Ascending aorta (tissue), 2 donors: Measurements from ENCODE around the gene SLK. TPM values are rescaled to one million over a fixed set of nuclear protein-coding genes. Genes with fewer than 3 reads are reported as not detected.

Experiments used
- DNase-seq, 2 donors: peaks; one replicate each; pipeline ENCODE4 v3.0.0-alpha.2; 2019; ENCODE audit warnings: low spot score in 2 of 2
- H3K27ac ChIP-seq, 2 donors: fragments of 200-600 bp; sonication (generic); one replicate each; pipeline ENCODE4 v1.5.1; 2016 to 2017; ENCODE audit warnings: mild to moderate bottlenecking in 1 of 2
- H3K27me3 ChIP-seq: fragments of 200-600 bp; sonication (generic); one replicate; pipeline ENCODE4 v1.5.1; 2017
- H3K36me3 ChIP-seq, 2 donors: fragments of 200-600 bp; sonication (generic); one replicate each; pipeline ENCODE4 v1.5.1; 2016
- H3K4me1 ChIP-seq, 2 donors: fragments of 200-600 bp; sonication (generic); one replicate each; pipeline ENCODE4 v1.5.1; 2016 to 2017; ENCODE audit warnings: mild to moderate bottlenecking in 1 of 2
- H3K4me3 ChIP-seq, 2 donors: fragments of 200-600 bp; sonication (generic); one replicate each; pipeline ENCODE4 v1.5.1; 2016 to 2017; ENCODE audit warnings: mild to moderate bottlenecking in 1 of 2
- H3K9me3 ChIP-seq, 2 donors: fragments of 200-600 bp; sonication (generic); one replicate each; pipeline ENCODE4 v1.5.1; 2016
- intact Hi-C: fragments of 100-400 bp; cut with DNase I; formaldehyde crosslinking; loops from one replicate; pipeline ENCODE4 v1.15.1; 2023
- total RNA-seq: library from RNA; depleted of rRNA; stranded (reverse); fragments of >200 nt; gene quantifications from one replicate; pipeline ENCODE4 v1.1.0, GENCODE V29; 2016
- TF ChIP-seq, protein P1 (sequence below), 3 experiments: fragments of 200-600 bp in 2 of 3; fragments of 450-650 bp in 1 of 3; sonication (generic) in 2 of 3; IDR thresholded peaks; one replicate each; pipeline ENCODE4 v1.5.1; 2016 to 2019; ENCODE audit warnings: antibody characterized with exemption in 3 of 3, mild to moderate bottlenecking in 1 of 3, moderate library complexity in 1 of 3

Gene SLK
- total RNA-seq, 1 donor from 2014 or later: 26.1 TPM

DNA sequence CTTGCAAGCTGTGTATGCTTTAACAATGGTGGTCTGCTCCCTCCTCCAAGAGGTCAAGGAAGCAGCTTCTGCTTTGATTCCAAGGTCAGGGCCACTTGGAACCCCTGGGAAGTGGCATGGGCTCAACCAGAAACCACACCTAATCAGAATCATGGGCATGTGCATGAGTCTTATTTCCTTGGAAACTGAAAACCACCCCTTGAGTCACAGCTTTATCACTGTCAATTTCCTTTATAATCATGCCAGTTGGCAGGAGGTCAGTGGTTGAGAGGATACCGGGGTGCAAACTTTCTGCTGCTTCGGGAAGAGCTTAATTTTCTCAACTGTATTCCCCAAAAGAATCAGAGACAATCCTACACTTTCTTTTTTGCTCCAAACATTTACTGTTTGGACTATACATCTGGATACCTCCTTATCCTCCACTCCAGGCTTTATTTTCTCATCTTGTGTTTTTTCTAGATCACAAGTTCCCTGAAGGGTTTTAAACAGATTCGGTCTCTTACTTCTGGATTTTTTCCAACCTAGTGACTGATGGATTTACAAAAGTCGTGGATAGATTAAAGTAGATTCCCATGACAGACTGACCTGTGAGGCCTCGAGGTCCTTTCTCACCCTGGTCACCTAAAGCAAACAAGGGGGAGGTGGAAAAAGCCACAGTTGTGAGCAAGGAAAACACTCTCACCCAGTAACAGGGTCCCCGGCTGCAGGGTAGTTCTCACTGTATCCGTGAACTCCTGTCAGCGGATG lies 82.7 kb downstream of the SLK start:
- peak in 1 of 2 donors; percentile 42 for DNase-seq
- no peaks in the 10 kb centered on the region for H3K27me3 ChIP-seq
- H3K4me1 ChIP-seq: no peaks in the 10 kb centered on the region
- intact Hi-C loops: no loop called here
- no peaks in the 10 kb centered on the region for H3K36me3 ChIP-seq
- TF ChIP-seq, protein P1, sequence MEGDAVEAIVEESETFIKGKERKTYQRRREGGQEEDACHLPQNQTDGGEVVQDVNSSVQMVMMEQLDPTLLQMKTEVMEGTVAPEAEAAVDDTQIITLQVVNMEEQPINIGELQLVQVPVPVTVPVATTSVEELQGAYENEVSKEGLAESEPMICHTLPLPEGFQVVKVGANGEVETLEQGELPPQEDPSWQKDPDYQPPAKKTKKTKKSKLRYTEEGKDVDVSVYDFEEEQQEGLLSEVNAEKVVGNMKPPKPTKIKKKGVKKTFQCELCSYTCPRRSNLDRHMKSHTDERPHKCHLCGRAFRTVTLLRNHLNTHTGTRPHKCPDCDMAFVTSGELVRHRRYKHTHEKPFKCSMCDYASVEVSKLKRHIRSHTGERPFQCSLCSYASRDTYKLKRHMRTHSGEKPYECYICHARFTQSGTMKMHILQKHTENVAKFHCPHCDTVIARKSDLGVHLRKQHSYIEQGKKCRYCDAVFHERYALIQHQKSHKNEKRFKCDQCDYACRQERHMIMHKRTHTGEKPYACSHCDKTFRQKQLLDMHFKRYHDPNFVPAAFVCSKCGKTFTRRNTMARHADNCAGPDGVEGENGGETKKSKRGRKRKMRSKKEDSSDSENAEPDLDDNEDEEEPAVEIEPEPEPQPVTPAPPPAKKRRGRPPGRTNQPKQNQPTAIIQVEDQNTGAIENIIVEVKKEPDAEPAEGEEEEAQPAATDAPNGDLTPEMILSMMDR (IDR thresholded peaks at IDR 0.05): no peak
- no peak overlapping the region for H3K27ac ChIP-seq
- H3K9me3 ChIP-seq: no peaks in the 10 kb centered on the region
- no peak overlapping the region for H3K4me3 ChIP-seq

DNA sequence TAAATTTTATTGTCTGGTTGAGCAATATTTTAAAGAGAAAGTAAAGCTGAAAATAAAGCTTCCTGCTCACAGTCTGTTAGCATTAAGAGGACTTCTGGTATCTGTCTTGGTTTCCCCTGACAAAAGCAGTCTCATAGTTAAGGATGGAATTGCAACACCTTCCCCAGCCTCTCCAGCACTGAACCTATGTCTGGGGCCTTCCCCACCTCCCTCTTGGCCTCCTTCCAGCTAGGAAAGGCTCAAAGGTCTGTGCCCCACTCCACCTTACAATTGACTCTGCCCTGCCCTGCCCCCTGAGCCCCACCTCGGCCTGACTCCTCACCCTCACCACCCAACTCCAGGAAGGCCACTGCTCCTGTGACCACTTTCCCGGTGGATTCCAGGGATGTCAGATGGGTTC lies 85.5 kb downstream of the SLK start:
- Histone ChIP-seq H3K9me3 (no peaks in the 10 kb centered on the region), H3K27ac (no peak overlapping the region), H3K27me3 (no peaks in the 10 kb centered on the region), H3K4me3 (no peak overlapping the region), H3K36me3 (no peaks in the 10 kb centered on the region), H3K4me1 (no peaks in the 10 kb centered on the region)
- TF ChIP-seq, protein P1 (IDR thresholded peaks at IDR 0.05): no peak
- intact Hi-C loops: no loop called here
- DNase-seq: no peak

DNA sequence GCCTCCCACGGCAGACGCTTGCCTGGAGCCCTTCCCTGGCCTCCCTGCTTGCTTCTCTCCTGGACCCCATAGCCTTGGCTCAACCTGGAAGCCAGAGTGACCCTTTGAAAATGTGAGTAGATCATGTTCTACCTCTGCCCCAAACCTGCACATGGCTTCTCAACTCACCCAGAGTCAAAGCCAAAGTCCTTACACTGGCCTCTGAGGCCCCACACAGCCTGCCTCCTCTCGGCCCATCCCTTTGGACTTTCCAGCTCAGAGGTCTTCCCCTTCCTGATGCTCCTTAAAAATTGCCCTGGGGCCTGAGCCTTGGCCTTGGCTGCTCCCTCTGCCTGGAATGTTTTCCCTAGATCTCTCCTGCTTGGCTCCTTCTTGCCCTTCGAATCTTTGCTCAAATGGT lies 86.3 kb downstream of the SLK start:
- TF ChIP-seq, protein P1 (IDR thresholded peaks at IDR 0.05): no peak
- H3K27ac ChIP-seq: no peak overlapping the region

DNA sequence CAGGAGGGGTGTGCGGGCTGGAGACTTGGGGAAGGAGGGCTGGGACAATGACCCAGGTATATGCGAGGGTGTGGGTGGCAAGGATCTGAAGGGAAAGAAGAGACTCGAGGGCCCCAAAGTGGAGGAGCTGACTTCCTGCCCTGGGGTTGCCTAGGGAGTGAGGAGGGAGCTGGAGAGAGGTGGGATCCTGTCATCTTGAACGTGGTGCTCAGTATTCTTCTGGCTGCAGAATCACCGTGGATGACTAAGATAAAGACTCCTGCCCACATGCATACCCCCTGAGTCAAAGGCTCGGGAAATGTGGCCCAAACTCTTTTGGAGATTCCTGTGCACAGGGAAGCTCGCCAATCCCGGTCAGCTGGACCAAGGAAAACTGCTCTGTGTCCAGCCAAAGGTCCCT lies 87.5 kb downstream of the SLK start:
- DNase-seq: no peak
- Histone ChIP-seq H3K27me3 (no peaks in the 10 kb centered on the region), H3K36me3 (no peaks in the 10 kb centered on the region), H3K4me3 (no peak overlapping the region), H3K27ac (no peak overlapping the region), H3K9me3 (no peaks in the 10 kb centered on the region), H3K4me1 (no peaks in the 10 kb centered on the region)
- intact Hi-C loops: no loop called here
- TF ChIP-seq, protein P1 (IDR thresholded peaks at IDR 0.05): no peak

More for the DNA sequence above, 86.3 kb downstream of the SLK start:
- H3K36me3 ChIP-seq: no peaks in the 10 kb centered on the region
- intact Hi-C loops: no loop called here
- no peaks in the 10 kb centered on the region for H3K4me1 ChIP-seq
- H3K27me3 ChIP-seq: no peaks in the 10 kb centered on the region
- H3K9me3 ChIP-seq: no peaks in the 10 kb centered on the region
- DNase-seq: no peak
- H3K4me3 ChIP-seq: no peak overlapping the region

DNA sequence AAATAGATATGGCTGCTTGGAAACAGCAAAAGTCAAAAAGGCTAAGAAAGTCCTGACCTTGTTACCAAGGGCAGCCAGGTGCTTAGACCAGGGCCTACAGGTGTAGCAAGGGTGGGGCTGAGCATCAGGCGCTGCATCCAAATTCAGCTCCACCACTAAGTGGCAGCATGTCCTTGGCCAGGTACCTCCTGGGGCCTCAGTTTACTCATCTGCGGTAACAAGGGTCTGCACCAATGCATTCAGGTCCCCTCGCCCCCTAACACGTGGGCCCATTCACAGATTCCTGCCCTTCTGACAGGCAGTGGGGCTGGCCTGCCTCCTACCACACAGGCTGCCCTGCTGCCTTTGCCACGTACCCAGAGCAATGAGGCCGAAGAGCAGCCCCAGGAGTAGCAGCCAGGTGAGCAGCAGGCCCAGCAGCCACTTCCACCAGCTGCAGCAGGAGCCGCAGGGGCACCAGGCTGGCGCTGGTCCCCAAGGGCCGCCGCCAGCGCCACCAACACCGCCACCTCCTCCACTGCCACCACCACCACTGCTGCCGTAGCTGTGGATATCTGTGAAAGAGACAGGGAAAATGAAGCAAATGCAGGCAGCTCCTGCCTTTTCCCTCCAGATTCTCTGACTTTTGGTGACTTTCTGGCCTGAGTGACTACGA lies 89.8 kb downstream of the SLK start:
- Histone ChIP-seq H3K4me1 (no peaks in the 10 kb centered on the region), H3K36me3 (no peaks in the 10 kb centered on the region), H3K27ac (no peak overlapping the region), H3K4me3 (no peak overlapping the region), H3K27me3 (no peaks in the 10 kb centered on the region), H3K9me3 (no peaks in the 10 kb centered on the region)
- no peak for DNase-seq
- TF ChIP-seq, protein P1 (IDR thresholded peaks at IDR 0.05): no peak
- intact Hi-C loops: no loop called here
